Right lobe of liver (tissue), 4 donors: ENCODE data around the gene HOXA3.

Experiments used
- POLR2A ChIP-seq: fragments of 450-650 bp; IDR thresholded peaks from one replicate; pipeline ENCODE4 v1.6.1; 2017; ENCODE audit warnings: antibody characterized with exemption, mild to moderate bottlenecking
- TF ChIP-seq, protein P1 (sequence below), 4 donors: fragments of 200-600 bp in 3 of 4; fragments of 450-650 bp in 1 of 4; IDR thresholded peaks; one replicate each; pipeline versions ENCODE4 v1.5.1 to v1.8.0; 2016 to 2022; ENCODE audit warnings: antibody characterized with exemption in 4 of 4, mild to moderate bottlenecking in 2 of 4
- donor health status: DM: no; HTN: no; CAD: no.
- donor health status: DM: no; HTN: no; CAD: no.
- donor health status: DM: no; HTN: yes; CAD: no.

DNA sequence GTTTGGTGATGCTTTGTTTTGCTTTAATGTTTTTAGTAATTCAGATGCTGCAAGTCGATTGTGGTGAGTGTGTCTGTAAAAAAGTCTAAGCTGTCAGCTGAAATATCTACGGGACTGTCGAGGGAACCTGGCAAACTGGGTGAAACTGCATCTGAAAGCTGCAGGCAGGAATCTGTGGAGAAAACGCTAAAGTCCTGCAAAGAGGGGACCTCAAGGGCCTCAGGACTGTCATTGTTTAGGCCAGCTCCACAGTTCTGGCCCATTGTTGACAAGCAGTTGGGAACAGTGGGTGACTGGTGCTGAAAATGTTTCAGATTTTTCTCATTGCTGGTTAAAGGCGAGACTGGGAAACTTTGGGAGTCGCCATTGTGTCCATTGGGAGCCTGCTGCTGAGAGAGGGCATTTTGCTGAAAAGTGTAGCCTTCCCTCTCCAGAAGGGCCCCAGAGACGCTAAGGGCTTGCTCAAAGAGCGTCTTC is 51.7 kb downstream of the HOXA3 start:
- TF ChIP-seq, protein P1, sequence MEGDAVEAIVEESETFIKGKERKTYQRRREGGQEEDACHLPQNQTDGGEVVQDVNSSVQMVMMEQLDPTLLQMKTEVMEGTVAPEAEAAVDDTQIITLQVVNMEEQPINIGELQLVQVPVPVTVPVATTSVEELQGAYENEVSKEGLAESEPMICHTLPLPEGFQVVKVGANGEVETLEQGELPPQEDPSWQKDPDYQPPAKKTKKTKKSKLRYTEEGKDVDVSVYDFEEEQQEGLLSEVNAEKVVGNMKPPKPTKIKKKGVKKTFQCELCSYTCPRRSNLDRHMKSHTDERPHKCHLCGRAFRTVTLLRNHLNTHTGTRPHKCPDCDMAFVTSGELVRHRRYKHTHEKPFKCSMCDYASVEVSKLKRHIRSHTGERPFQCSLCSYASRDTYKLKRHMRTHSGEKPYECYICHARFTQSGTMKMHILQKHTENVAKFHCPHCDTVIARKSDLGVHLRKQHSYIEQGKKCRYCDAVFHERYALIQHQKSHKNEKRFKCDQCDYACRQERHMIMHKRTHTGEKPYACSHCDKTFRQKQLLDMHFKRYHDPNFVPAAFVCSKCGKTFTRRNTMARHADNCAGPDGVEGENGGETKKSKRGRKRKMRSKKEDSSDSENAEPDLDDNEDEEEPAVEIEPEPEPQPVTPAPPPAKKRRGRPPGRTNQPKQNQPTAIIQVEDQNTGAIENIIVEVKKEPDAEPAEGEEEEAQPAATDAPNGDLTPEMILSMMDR (IDR thresholded peaks at IDR 0.05) = no peak
- no peak for TF ChIP-seq POLR2A
